ENCODE measurements around the gene COL12A1. TPM values are rescaled to one million over a fixed set of nuclear protein-coding genes. Genes with fewer than 3 reads are reported as not detected.

The COL12A1 gene
- under 1 TPM in 1 of 2 experiments, not detected in 1; 0.19 TPM for total RNA-seq

GRCh38 chr6:75205776-75206575, at the start of gene COL12A1:
Gene COL12A1 (minus strand): TSS chr6:75206053. CDS start chr6:75202792, 3,261 bp downstream.

GRCh38 chr6:75243333-75244062, 37.6 kb upstream of the COL12A1 start, which contains the start of gene COX7A2:
Gene COX7A2 (minus strand): TSS chr6:75243801. CDS start chr6:75243734, 67 bp downstream.

Other genes with a start within 250 kb of the COL12A1 start
- 100 to 1,000 TPM; 352 to 393 TPM for gene COX7A2, start 37.7 kb upstream of the COL12A1 start, total RNA-seq
- gene TMEM30A, start 78.7 kb upstream of the COL12A1 start, total RNA-seq = 10 to 100 TPM; 61.8 to 65.2 TPM